HG03103 (cell line): ENCODE results near the gene CFAP69.
A peak's percentile ranks its signal among the peaks of the same experiment; 100 is the strongest.
"Not testable (repeated sequence)": the region's sequence is repeated elsewhere in the genome, so short reads cannot be mapped to it uniquely, and the experiment has no call there.

ENCODE experiments used
- ATAC-seq: cut with Tn5 transposase; IDR thresholded peaks from one replicate; pipeline ENCODE4 v1.9.1; 2021; ENCODE audit warnings: low read depth; ENCODE audit not compliant: unreplicated experiment

CFAP69 gene

GRCh38 chr7:90232430-90232829 lies 12.5 kb upstream of the CFAP69 start:
- no peak for ATAC-seq

- no peak for ATAC-seq
Measured at GRCh38 chr7:90233569-90233968, 11.4 kb upstream of the CFAP69 start.

DNA sequence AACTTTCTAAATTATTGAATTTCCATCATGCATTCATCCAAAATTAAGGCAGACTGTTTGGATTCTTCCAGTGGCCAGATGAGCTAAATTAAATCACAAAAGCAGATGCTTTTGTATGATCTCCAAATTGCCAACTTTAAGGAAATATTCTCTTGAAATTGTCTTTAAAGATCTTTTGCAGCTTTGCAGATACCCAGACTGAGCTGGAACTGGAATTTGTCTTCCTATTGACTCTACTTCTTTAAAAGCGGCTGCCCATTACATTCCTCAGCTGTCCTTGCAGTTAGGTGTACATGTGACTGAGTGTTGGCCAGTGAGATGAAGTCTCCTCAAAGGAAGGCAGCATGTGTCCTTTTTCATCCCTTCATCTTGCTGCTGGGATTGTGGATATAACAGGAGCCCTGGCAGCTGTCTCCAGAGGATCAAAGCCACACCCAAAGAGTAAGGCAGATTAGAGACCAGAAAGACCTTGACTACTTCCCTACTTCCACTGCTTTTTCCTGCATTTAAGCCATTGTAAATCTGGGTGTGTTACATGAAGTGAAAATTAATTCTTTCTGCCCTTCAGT lies 8.2 kb upstream of the CFAP69 start:
- ATAC-seq, result no peak

DNA sequence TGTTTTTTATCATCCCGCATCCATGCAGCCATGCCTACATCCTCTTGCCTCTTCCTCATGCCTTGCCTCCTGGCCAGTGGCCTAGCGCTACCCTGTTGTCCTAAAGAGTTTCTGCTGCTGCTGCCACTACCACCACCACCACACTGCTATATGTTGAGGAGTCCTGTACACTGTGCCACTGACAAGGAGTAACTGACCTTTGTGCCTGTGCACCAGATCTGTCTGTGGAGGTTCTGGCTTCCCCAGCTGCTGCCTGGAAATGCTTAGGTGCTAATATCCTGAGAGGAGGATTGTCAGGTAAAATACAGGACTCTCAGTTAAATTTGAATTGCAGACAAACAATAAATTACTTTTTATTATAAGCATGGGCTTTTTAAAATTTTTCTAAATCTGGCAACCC lies 7.0 kb upstream of the CFAP69 start:
- ATAC-seq, result no peak

GRCh38 chr7:90238583-90238982 lies 6.4 kb upstream of the CFAP69 start:
- ATAC-seq, result no peak

GRCh38 chr7:90239050-90239449 lies 5.9 kb upstream of the CFAP69 start:
- ATAC-seq, result no peak

GRCh38 chr7:90239625-90240228 lies 5.2 kb upstream of the CFAP69 start:
- no peak for ATAC-seq

- peak; percentile 34 for ATAC-seq
Measured at GRCh38 chr7:90242369-90243168, 2.4 kb upstream of the CFAP69 start.

DNA sequence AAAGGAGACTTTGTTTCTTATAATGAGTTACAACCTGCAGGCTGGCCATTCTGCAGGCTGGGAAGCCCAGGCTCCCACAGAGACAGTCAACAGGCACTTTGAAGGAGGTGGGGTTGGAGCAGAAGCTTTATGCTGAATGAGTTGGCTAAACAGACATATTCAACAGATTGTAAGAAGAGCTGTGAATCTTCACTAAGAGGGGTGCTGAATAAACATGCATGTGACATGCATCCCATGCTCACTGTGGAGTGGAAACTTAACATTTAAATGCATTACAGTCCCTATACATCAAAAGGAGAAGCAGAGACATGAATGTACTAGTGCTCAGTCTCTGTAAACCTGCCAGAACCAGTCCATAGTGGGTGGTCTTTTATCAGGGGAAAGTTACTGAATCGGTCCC lies 1.4 kb upstream of the CFAP69 start:
- ATAC-seq, result no peak

GRCh38 chr7:90244565-90244908 lies 437 bp upstream of the CFAP69 start:
- no peak for ATAC-seq

GRCh38 chr7:90246171-90246570 lies 1.2 kb downstream of the CFAP69 start:
- no peak for ATAC-seq

DNA sequence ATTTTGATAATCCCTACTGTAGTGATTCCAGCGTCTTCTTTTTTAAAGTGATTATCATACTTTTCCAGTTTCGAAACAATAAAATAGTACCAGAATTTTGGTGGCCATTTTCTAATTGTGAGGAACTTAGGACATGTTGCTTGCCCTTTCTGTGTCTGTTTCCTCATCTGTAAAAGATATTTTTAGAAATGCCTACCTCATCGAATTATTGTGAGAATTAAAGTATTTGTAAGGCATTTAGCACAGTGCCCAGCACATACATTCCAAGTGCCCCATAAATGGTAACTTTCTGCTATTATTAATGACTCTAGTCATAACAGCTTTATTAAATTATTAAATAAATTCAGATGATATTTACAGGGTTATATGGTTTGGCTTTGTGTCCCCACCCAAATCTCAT lies 3.7 kb downstream of the CFAP69 start:
- ATAC-seq, result no peak

DNA sequence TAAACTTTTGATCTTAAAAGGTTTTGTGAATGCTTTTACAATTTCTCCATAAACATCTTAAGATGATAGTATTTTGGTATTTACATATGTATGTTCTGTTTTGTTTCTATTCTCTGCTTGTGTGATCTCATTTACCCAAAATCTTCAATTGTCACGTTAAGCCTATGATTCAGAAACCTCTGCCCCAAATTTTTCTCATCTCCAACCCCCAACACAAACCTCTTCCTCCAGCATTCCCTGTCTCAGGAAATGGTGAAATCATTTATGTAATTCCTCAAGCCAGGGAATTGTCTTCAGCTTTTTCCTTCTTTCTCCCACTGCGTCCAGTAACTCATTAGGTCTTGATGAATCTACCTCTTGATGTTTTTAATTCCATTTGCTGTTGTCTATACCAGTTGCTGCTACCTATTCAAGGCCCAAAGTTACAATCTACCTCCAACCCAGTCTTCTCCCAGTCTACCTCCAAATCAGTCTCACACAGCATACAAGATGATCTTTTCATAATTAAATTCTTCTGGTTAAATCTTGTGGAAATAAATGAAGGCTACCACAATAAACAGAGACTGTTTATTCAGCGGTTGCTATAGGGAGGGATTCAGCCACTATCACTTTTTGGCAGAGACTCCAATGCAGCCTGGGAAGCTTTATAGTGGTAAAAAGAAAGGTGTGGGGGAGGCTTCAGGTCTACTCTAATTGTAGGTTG lies 5.8 kb downstream of the CFAP69 start:
- ATAC-seq, result no peak

GRCh38 chr7:90251304-90251635 lies 6.3 kb downstream of the CFAP69 start:
- ATAC-seq, result no peak

GRCh38 chr7:90256011-90256410 lies 11.0 kb downstream of the CFAP69 start:
- not testable (repeated sequence) for ATAC-seq

- ATAC-seq, result no peak
Measured at GRCh38 chr7:90256778-90257177, 11.8 kb downstream of the CFAP69 start.

GRCh38 chr7:90261441-90261840 lies 16.5 kb downstream of the CFAP69 start:
- no peak for ATAC-seq

- peak; percentile 90 for ATAC-seq
Measured at GRCh38 chr7:90262438-90262837, 17.5 kb downstream of the CFAP69 start.

- no peak for ATAC-seq
Measured at GRCh38 chr7:90266808-90267207, 21.8 kb downstream of the CFAP69 start.

DNA sequence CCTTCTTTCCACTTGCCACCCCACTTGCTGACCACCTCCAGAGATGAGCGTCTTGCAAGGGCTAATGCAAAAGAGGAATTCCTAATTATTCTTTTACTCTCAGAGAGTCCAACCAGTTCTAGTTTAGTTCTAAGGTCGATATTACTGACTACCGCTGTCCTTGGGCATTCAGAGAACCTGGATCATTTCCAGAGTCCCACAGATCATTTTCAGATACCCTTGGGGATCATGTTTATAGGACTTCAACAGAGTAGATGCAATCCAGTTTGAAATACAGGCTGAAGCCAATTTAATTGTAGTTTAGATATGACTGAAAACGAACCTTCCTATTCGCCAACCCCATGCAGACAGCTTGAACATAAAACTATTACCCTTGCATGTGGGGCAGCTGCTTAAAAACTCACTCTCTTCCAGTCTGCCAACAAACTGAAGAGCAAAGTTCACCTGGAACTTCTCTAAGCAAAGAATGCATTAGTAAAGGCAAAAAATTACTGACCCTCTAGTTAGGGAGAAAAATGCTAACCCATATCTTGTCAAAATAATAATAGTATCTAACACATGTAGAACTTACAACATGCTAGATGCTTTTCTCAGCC lies 22.4 kb downstream of the CFAP69 start:
- no peak for ATAC-seq

DNA sequence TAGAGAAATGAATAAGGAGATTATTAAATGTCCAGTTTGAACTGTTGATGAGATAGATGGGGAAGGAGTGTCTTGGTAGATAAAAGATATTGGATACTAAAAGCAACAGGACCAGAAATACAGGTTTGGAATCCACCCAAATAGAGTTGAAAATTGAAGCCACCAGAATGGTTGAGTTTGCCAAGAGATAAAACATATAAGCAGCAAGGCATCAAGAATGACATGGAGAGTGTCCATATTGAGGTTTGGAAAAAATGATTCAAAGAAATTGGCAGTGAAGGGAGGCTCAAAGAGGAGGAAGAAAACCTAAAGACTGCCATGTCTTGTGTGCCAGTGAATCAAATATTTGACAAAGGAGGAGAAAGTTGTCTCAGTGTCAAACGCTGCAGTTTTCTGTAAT lies 24.2 kb downstream of the CFAP69 start:
- ATAC-seq, result no peak
